ENCODE data around the gene TMEM116.
"Not testable (repeated sequence)": the region's sequence is repeated elsewhere in the genome, so short reads cannot be mapped to it uniquely, and the experiment has no call there.

The TMEM116 gene

DNA sequence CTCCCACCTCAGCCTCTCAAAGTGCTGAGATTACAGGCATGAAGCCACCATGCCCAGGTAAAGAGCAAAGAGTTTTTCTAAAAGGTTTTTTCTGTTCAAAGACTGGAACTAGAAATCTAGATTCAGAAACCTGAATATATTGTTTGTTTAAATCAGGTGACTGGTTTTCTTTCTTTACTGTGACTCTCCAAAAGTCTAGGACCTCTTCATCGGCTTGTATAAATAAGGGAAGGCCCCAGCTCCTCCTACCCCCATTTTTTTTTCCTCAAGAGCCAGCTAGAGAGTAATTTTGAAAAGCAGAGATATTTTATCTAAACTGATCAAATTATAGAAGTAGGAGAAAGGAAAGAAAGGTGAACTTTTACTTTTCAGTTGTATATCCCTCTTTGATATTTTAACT is 48.0 kb downstream of the TMEM116 start:
- POLR2A ChIA-PET, result no interaction called here

GRCh38 chr12:111959518-111959917 is 53.4 kb downstream of the TMEM116 start:
- CTCF ChIA-PET, POLR2A ChIA-PET: not testable (repeated sequence)

More for the DNA sequence above, 48.0 kb downstream of the TMEM116 start:
- TF ChIP-seq, protein P1, sequence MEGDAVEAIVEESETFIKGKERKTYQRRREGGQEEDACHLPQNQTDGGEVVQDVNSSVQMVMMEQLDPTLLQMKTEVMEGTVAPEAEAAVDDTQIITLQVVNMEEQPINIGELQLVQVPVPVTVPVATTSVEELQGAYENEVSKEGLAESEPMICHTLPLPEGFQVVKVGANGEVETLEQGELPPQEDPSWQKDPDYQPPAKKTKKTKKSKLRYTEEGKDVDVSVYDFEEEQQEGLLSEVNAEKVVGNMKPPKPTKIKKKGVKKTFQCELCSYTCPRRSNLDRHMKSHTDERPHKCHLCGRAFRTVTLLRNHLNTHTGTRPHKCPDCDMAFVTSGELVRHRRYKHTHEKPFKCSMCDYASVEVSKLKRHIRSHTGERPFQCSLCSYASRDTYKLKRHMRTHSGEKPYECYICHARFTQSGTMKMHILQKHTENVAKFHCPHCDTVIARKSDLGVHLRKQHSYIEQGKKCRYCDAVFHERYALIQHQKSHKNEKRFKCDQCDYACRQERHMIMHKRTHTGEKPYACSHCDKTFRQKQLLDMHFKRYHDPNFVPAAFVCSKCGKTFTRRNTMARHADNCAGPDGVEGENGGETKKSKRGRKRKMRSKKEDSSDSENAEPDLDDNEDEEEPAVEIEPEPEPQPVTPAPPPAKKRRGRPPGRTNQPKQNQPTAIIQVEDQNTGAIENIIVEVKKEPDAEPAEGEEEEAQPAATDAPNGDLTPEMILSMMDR (IDR thresholded peaks at IDR 0.05; ENCODE audit: control extremely low read depth, extremely low read depth, low read depth, missing control alignments), result no peak
- DNase-seq (ENCODE audit: extremely low spot score), result no peak
- CTCF ChIA-PET, result interaction anchor here (1.0 kb wide), 1 partner anchor 24 kb away, joined by 3 read pairs; no protein-coding TSS in a partner anchor

GRCh38 chr12:111957224-111957623 is 55.7 kb downstream of the TMEM116 start:
- POLR2A ChIA-PET, CTCF ChIA-PET: not testable (repeated sequence)

More at GRCh38 chr12:111959518-111959917, 53.4 kb downstream of the TMEM116 start:
- not testable (repeated sequence) for DNase-seq (ENCODE audit: extremely low spot score)

DNA sequence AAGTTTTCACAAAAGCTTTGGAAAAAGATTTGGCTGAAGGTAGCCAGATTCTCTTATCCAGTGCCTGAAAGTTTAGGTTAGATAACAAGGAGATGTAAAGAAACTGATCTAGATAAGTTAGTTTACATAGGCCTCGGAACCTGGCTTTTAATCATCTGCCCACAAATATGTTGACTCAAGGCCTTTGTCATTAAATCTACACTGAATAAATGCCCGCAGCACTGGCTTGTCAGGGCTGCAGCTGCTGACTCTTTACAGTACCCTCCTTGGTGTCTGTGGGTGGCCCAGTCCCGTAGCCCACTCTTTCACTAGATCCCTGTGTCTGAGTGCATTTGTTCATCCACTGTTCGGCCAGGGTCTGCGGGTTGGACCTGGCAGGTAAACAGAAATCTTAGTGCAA is 58.0 kb downstream of the TMEM116 start:
- CTCF ChIA-PET, result interaction anchor here (1.1 kb wide), 1 partner anchor 14 kb away, joined by 3 read pairs; no protein-coding TSS in a partner anchor
- no peak for DNase-seq (ENCODE audit: extremely low spot score)
- TF ChIP-seq, protein P1 (IDR thresholded peaks at IDR 0.05; ENCODE audit: control extremely low read depth, extremely low read depth, low read depth, missing control alignments), result no peak
- POLR2A ChIA-PET, result no interaction called here

More at GRCh38 chr12:111957224-111957623, 55.7 kb downstream of the TMEM116 start:
- DNase-seq (ENCODE audit: extremely low spot score), result not testable (repeated sequence)

DNA sequence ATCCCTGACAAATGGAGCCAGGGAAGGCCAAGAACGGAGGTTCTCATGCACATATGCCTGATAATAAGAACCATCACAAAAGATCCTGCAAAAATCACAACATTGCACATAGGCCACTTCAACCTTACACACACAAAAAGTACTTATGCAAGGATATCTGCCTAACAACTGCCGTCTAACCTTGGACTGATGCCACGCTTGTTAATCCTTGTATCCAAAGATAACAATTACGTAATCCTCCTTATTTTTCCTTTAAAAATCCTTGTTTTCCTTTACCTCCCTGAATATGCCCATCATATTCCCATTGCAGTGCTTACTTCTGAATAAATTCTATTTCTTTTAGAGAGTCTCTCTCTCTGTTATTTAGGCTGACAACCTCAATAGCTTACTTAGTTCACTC is 59.5 kb downstream of the TMEM116 start:
- TF ChIP-seq, protein P1 (IDR thresholded peaks at IDR 0.05; ENCODE audit: control extremely low read depth, extremely low read depth, low read depth, missing control alignments), result no peak
- CTCF ChIA-PET, result no interaction called here
- no peak for DNase-seq (ENCODE audit: extremely low spot score)
- POLR2A ChIA-PET, result no interaction called here

- CTCF ChIA-PET, result interaction anchor here (1.0 kb wide), 1 partner anchor 8 kb away, joined by 3 read pairs; no protein-coding TSS in a partner anchor
- POLR2A ChIA-PET; DNase-seq (ENCODE audit: extremely low spot score): not testable (repeated sequence)
These were observed 60.7 kb downstream of the TMEM116 start for GRCh38 chr12:111952084-111952787.

GRCh38 chr12:111950961-111951676 is 61.8 kb downstream of the TMEM116 start:
- DNase-seq (ENCODE audit: extremely low spot score); POLR2A ChIA-PET: not testable (repeated sequence)
- CTCF ChIA-PET, result interaction anchor here (1.0 kb wide), 1 partner anchor 10 kb away, joined by 3 read pairs; no protein-coding TSS in a partner anchor

DNA sequence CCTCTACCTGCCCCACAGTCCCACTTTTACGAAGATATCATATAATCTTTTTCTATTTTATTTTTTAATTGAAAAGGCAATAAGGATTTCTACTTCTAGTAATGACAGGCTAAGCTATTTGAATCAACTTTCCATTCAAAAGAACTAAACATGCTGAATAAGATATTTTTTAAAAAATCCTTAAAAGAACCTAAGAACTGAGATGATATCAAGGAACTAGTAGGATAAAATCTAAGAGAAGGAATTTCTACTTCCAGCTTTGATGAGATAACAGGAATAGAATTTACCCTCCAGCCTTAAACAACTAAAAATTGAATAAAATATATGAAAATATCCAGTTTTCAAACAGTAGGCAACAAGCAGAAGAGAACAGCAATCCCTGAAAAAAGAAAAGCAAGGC is 69.0 kb downstream of the TMEM116 start:
- ChIA-PET CTCF (interaction anchor here (0.7 to 2.7 kb wide), 10 partner anchors 8 to 467 kb away, joined by 3 to 16 read pairs (median 3); no protein-coding TSS in a partner anchor), POLR2A (no interaction called here)
- no peak for DNase-seq (ENCODE audit: extremely low spot score)
- TF ChIP-seq, protein P1 (IDR thresholded peaks at IDR 0.05; ENCODE audit: control extremely low read depth, extremely low read depth, low read depth, missing control alignments), result no peak

Data from GM10248 (cell line).